ENCODE measurements around the gene PRDM16. TPM values are rescaled to one million over a fixed set of nuclear protein-coding genes. Genes with fewer than 3 reads are reported as not detected.

Gene PRDM16
- total RNA-seq, 1 experiment from 2014 or later, result 0.17 TPM

DNA sequence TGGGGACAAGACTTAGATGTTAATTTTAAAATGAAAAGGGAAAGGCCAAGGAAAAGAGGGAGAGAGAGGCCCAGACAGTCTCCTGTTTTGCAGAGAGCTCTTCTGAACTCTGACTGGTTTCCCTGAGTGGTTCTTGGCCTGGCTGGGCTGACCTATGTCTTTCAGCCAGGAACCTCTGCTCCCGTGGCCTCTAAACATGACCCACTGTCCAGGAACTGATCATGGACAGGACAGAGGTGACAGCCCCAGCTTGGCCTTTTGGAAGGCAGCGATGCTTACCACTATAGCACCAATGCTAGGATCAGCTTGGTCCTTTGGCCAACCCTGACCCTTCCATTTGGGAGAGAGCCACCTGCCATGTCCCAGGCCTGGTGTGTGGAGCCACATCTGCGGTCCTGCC, 55.2 kb downstream of the PRDM16 start:
- H4K5ac ChIP-seq (ENCODE audit: insufficient read length, low read depth, low read length), result no peak overlapping the region
- no peak overlapping the region for H2AFZ ChIP-seq (ENCODE audit: low read length)
- no peaks in the 10 kb centered on the region for H3K36me3 Mint-ChIP-seq (ENCODE audit: insufficient read depth in 1 of 3, low read depth in 3 of 3)
- H3K23ac ChIP-seq (ENCODE audit: insufficient read length, low read depth, low read length), result no peak overlapping the region
- no peak overlapping the region for H4K91ac ChIP-seq (ENCODE audit: insufficient read length, low read depth, low read length)
- H3K9me3 Mint-ChIP-seq, result no peaks in the 10 kb centered on the region; a peak in 2 of 5 replicates
- no peak overlapping the region for H2BK20ac ChIP-seq (ENCODE audit: low read depth, low read length, poor library complexity, severe bottlenecking)
- H3K27me3 Mint-ChIP-seq (ENCODE audit: low read depth), result no peaks in the 10 kb centered on the region; the same call in 1 of the 2 replicates
- H3K27ac ChIP-seq (ENCODE audit: insufficient read length, low read depth, low read length), result no peak overlapping the region
- H3K4me1 Mint-ChIP-seq, result peaks cover 21 to 39% of the 10 kb centered on the region in 2 experiments
- TF ChIP-seq, protein P1, sequence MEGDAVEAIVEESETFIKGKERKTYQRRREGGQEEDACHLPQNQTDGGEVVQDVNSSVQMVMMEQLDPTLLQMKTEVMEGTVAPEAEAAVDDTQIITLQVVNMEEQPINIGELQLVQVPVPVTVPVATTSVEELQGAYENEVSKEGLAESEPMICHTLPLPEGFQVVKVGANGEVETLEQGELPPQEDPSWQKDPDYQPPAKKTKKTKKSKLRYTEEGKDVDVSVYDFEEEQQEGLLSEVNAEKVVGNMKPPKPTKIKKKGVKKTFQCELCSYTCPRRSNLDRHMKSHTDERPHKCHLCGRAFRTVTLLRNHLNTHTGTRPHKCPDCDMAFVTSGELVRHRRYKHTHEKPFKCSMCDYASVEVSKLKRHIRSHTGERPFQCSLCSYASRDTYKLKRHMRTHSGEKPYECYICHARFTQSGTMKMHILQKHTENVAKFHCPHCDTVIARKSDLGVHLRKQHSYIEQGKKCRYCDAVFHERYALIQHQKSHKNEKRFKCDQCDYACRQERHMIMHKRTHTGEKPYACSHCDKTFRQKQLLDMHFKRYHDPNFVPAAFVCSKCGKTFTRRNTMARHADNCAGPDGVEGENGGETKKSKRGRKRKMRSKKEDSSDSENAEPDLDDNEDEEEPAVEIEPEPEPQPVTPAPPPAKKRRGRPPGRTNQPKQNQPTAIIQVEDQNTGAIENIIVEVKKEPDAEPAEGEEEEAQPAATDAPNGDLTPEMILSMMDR (conservative IDR thresholded peaks at IDR 0.05), result no peak
- H3K79me2 ChIP-seq (ENCODE audit: insufficient read depth, low read length), result no peaks in the 10 kb centered on the region
- no peak overlapping the region for H3K4ac ChIP-seq (ENCODE audit: low read depth, low read length)
- H3K9ac ChIP-seq (ENCODE audit: extremely low read depth, insufficient read length, low read length), result no peak overlapping the region
- H3K27me3 ChIP-seq (ENCODE audit: insufficient read depth, low read length), result no peaks in the 10 kb centered on the region
- H3K23me2 ChIP-seq (ENCODE audit: insufficient read length, low read depth, low read length, poor library complexity, severe bottlenecking), result no peaks in the 10 kb centered on the region
- no peak overlapping the region for H3K56ac ChIP-seq (ENCODE audit: insufficient read length, low read depth, low read length)
- no peak overlapping the region for H2BK12ac ChIP-seq (ENCODE audit: insufficient read length, low read depth, low read length)
- H3K4me1 ChIP-seq (ENCODE audit: insufficient read depth, low read length), result no peaks in the 10 kb centered on the region; the same call in 1 of the 2 replicates
- no peak overlapping the region for H2BK120ac ChIP-seq (ENCODE audit: low read depth, low read length, poor library complexity, severe bottlenecking)
- no peak overlapping the region for H3K4me2 ChIP-seq (ENCODE audit: insufficient read depth, insufficient read length, low read length)
- H4K20me1 ChIP-seq (ENCODE audit: control insufficient read depth, insufficient read depth, insufficient read length), result no peaks in the 10 kb centered on the region
- no peak overlapping the region for H3K14ac ChIP-seq (ENCODE audit: insufficient read depth, low read length)
- no peaks in the 10 kb centered on the region for H3K9me3 ChIP-seq (ENCODE audit: control insufficient read depth, low read depth, low read length)
- H3K27ac Mint-ChIP-seq, result no peak overlapping the region
- H3K4me3 Mint-ChIP-seq, result no peak overlapping the region
- DNase-seq, result no peak
- H4K8ac ChIP-seq (replicated peaks; ENCODE audit: insufficient read length, low read depth, low read length), result no peak overlapping the region
- H3K18ac ChIP-seq (ENCODE audit: insufficient read length, low read depth, low read length), result no peak overlapping the region
- no peak overlapping the region for H2BK15ac ChIP-seq (ENCODE audit: low read depth, low read length)
- H3T11ph ChIP-seq (ENCODE audit: low read length), result no peak overlapping the region
- H2AK5ac ChIP-seq (ENCODE audit: insufficient read length, low read length), result no peak overlapping the region
- no peaks in the 10 kb centered on the region for H3K79me1 ChIP-seq (ENCODE audit: insufficient read depth, low read depth, low read length, poor library complexity, severe bottlenecking)
- no peak overlapping the region for H2BK5ac ChIP-seq (ENCODE audit: insufficient read length, low read length)
- no CpG with 5 or more reads among the region's 3 CpGs for whole genome bisulfite sequencing (ENCODE audit: extremely low coverage, insufficient read length, low lambda C conversion rate)

Measured in H9 (cell line).